ENCODE data around the gene ARFGEF3. TPM values are rescaled to one million over a fixed set of nuclear protein-coding genes. Genes with fewer than 3 reads are reported as not detected.

The ARFGEF3 gene
- total RNA-seq, 4 donors from 2014 or later = 8.9 to 12.0 (median 10.5) TPM

- no peaks in the 10 kb centered on the region for H3K9me3 ChIP-seq
- H3K27ac ChIP-seq = no peak overlapping the region
- no peak for DNase-seq
- TF ChIP-seq POLR2A (IDR thresholded peaks at IDR 0.05) (no peak), CTCF (IDR thresholded peaks at IDR 0.05) (no peak)
- H3K36me3 ChIP-seq = peaks cover 0 to 6% (median 0%) of the 10 kb centered on the region in 3 donors
- H3K4me1 ChIP-seq = no peaks in the 10 kb centered on the region
- H3K4me3 ChIP-seq = no peak overlapping the region
- H3K27me3 ChIP-seq = no peaks in the 10 kb centered on the region
Observed at GRCh38 chr6:138253731-138254130, 92.0 kb downstream of the ARFGEF3 start.

- H3K36me3 ChIP-seq = peaks cover 0 to 6% (median 0%) of the 10 kb centered on the region in 3 donors
- no peaks in the 10 kb centered on the region for H3K9me3 ChIP-seq
- no peak for DNase-seq
- no peaks in the 10 kb centered on the region for H3K4me1 ChIP-seq
- H3K27ac ChIP-seq = no peak overlapping the region
- H3K4me3 ChIP-seq = no peak overlapping the region
- no peaks in the 10 kb centered on the region for H3K27me3 ChIP-seq
- no peak for TF ChIP-seq CTCF (IDR thresholded peaks at IDR 0.05)
- no peak for TF ChIP-seq POLR2A (IDR thresholded peaks at IDR 0.05)
Observed at GRCh38 chr6:138255443-138255842, 93.7 kb downstream of the ARFGEF3 start.

- peaks cover 0 to 6% (median 0%) of the 10 kb centered on the region in 3 donors for H3K36me3 ChIP-seq
- no peaks in the 10 kb centered on the region for H3K4me1 ChIP-seq
- DNase-seq = no peak
- TF ChIP-seq POLR2A (IDR thresholded peaks at IDR 0.05) = no peak
- TF ChIP-seq CTCF (IDR thresholded peaks at IDR 0.05) = no peak
- H3K27me3 ChIP-seq = no peaks in the 10 kb centered on the region
- H3K27ac ChIP-seq = no peak overlapping the region
- H3K4me3 ChIP-seq = no peak overlapping the region
- no peaks in the 10 kb centered on the region for H3K9me3 ChIP-seq
Observed at GRCh38 chr6:138257638-138258040, 95.9 kb downstream of the ARFGEF3 start.

GRCh38 chr6:138258197-138258596 lies 96.5 kb downstream of the ARFGEF3 start:
- Histone ChIP-seq H3K36me3 (peaks cover 0 to 6% (median 0%) of the 10 kb centered on the region in 3 donors), H3K4me1 (no peaks in the 10 kb centered on the region), H3K4me3 (no peak overlapping the region), H3K9me3 (no peaks in the 10 kb centered on the region), H3K27ac (no peak overlapping the region), H3K27me3 (no peaks in the 10 kb centered on the region)
- no peak for DNase-seq
- no peak for TF ChIP-seq CTCF (IDR thresholded peaks at IDR 0.05)
- TF ChIP-seq POLR2A (IDR thresholded peaks at IDR 0.05) = no peak

GRCh38 chr6:138258991-138259390 lies 97.3 kb downstream of the ARFGEF3 start:
- Histone ChIP-seq H3K9me3 (no peaks in the 10 kb centered on the region), H3K36me3 (peaks cover 0 to 6% (median 0%) of the 10 kb centered on the region in 3 donors), H3K27me3 (no peaks in the 10 kb centered on the region), H3K4me3 (no peak overlapping the region), H3K4me1 (no peaks in the 10 kb centered on the region), H3K27ac (no peak overlapping the region)
- no peak for DNase-seq
- TF ChIP-seq CTCF (IDR thresholded peaks at IDR 0.05) = no peak
- no peak for TF ChIP-seq POLR2A (IDR thresholded peaks at IDR 0.05)
